HG02763 (cell line): ENCODE data around the gene ARSG.
"Not testable (repeated sequence)": the region's sequence is repeated elsewhere in the genome, so short reads cannot be mapped to it uniquely, and the experiment has no call there.

Source experiments
- ATAC-seq: cut with Tn5 transposase; IDR thresholded peaks from one replicate; pipeline ENCODE4 v1.9.1; 2021; ENCODE audit warnings: mild to moderate bottlenecking, moderate library complexity; ENCODE audit not compliant: unreplicated experiment

The ARSG gene

DNA sequence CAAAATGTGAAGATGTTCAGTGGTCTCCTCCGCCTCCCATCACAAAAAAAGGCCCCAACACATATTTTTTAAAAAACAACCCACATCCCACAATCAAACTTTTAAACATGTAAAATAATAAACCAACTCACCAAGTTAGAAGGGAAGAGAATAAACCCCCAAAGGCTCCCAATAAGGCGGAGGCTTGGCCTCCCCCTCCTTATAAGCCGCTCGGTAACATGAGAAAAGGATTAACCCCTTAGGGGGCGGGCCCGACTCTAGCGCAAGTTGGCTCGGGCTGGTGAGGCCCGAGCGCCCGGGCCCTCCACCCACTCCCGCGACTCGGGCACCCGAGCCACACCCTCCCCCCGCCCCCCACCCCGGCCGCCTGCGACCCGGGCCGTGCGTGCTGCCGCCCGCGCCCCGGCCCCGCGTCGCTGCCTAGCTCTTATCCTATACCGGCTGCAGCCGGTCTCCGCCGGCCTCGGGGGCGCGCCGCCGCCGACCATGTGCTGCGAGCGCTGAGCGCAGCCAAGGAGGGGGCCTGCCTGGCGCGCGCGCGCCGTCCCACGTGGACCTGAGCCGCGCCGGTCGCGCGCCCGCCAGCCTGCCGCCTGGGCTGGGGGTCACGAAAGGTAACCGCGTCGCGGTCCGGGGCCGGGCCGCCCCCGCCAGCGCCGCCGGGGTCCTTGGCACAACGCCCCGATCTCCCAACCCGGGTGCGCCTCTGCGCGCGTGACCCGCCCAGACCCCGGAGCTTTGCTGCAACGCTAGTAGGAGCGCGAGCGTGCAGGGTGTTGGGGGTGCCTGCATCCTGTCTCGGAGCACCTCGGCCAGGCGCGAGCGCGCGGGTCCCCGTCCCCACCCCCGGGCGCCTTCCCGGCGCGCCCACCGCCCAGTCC is at the start of gene ARSG, which contains the start of gene SLC16A6:
TSS of gene ARSG (plus strand) at position 541 of the 881 bp plus-strand sequence. CDS start 15,999 bp downstream, outside the sequence.
TSS of gene SLC16A6 (minus strand) at position 173 of the 881 bp plus-strand sequence. CDS start 12,807 bp downstream, outside the sequence.
- peak; percentile 46 for ATAC-seq

DNA sequence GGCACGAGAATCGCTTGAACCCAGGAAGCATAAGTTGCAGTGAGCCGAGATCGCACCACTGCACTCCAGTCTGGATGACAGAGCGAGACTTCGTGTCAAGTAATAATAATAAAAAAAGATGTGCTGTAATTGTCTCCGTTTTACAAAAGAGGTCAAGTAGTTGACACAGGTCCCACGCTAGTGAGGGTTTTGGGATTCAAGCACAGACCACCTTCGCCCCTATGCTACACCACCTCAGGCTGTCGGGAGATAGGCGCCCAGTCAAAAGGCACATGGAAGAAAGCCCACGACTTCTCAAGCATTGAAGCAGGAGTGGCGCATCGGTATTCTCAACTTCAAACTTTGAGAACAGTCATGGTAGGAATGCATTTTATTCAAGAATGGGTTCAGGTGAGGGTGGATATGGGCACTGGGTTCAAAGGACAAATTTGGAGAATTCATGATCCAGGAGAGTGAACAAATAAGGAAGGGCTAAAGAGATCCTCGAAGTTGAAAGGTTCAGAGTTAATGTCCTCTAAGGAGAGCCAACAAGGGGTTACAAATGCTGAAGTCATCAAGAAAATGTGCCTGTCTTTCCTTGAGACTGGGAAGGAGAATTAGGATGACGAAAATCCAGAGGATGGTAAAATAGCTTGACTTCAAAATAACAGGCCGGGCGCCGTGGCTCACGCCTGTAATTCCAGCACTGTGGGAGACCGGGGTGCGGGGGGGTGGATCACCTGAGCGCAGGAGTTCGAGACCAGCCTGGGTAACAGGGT is 44.8 kb upstream of the ARSG start:
- no peak for ATAC-seq

DNA sequence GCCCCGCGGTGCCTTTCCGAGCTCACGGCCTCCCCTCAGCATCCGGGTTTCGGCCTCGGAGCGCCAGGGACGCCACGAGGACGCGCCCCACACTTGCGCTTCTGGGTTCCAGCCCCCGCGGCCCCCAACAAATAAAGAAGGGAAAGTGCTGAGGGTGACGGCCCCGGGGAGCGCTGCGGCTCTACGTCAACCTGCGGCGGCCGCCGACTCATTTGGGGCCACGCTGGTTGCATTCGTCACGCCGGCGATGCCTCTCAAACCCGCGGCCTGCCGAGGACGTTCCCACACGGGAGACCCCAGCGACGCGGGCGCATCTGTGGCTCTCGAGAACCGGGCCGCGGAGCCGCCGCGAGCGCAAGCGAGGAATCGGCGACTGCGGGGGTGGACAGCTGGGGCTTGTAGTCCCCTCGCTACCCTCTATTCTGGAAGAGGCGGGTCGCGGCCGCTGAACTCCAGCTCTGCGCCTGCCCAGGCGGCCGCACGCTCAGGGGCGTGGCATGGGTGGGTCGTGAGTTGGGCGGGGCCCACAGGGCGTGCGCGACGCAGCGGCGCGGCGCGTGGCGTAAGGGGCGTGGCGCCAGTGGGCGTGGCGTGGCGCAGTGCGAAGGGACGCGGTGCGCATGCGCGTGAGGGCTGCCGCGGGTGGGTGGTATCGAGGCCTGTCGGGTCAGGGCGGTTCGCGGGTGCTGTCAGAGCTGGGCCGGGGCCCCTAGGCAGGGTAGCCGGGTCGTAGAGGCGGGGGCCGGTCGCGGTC is 43.7 kb upstream of the ARSG start, which contains the start of gene AMZ2:
TSS of gene AMZ2 (plus strand) at position 599 of the 754 bp plus-strand sequence. CDS start 2,145 bp downstream, outside the sequence.
- ATAC-seq, result peak; percentile 91

DNA sequence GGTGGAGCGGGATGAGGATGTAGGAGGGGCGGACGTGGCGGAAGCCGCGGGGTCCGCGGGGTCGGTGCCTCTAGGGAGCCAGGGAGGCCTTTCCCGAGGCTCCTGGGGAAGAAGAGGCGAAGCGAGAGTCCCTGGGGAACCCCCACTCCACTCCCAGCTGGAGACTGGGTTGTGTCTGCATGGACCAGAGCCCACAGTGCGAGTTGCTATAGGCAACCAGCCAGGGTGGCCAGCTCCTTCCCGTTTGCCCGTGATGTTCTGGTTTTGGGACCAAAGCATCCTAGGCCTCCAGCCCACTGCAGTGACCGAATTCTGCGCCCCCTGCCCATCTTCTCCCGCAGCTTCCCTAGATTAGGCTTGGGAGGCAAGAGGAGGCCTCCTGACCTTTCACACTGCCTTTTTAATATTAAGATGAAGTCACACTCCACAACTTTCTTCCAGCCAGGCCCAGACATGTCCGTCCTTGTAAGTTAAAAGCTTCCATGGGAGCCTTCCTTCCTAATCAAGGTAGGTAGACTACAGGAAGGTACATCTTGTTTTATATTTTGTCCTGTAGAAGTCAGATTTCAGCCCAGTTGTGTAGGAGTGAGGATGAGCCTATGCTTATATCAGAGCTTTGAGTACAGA is 43.0 kb upstream of the ARSG start:
- ATAC-seq, result peak; percentile 26

DNA sequence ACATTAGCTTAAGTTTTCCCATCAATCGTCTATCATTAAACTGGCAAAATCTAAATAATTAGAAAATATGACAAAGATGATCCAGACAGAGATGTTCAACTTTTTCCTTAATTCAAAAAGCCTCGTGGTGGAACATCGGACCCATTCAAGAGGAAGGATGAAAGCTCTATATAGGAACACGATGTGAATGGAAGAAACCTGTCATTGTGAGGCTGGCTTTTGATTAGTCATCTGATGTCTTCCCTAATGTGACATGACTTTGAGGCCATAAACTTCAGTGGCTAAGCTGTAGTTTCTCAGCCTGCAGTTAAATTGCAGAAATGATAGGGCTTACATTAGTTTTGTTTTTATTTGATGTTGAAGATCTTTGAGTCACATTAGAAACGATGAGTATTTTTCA is 42.4 kb upstream of the ARSG start:
- ATAC-seq, result no peak

- no peak for ATAC-seq
These were observed 41.9 kb upstream of the ARSG start for GRCh38 chr17:68249354-68249765.

DNA sequence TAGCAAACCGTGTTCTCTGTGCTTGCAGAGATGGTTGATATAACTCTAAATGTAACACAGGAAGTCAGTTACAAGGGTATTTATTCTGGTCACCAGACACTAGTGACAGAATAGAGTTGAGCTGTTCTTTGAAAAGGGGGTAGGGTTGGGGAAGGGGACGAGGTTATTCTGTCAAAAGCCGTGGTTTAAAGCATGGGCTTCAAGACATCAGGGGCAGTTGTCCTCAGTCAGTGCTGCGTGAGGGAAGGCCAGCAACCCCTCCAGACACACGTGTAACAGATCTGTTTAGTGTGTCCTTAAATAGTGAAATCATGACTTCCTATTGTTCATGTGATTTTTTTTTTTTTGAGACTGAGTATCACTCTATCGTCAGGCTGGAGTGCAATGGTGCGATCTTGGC is 37.9 kb upstream of the ARSG start:
- not testable (repeated sequence) for ATAC-seq

GRCh38 chr17:68255151-68255550 is 36.1 kb upstream of the ARSG start:
- ATAC-seq, result no peak

- ATAC-seq, result no peak
These were observed 35.4 kb upstream of the ARSG start for GRCh38 chr17:68255731-68256538.

- not testable (repeated sequence) for ATAC-seq
These were observed 34.6 kb upstream of the ARSG start for GRCh38 chr17:68256701-68257100.

DNA sequence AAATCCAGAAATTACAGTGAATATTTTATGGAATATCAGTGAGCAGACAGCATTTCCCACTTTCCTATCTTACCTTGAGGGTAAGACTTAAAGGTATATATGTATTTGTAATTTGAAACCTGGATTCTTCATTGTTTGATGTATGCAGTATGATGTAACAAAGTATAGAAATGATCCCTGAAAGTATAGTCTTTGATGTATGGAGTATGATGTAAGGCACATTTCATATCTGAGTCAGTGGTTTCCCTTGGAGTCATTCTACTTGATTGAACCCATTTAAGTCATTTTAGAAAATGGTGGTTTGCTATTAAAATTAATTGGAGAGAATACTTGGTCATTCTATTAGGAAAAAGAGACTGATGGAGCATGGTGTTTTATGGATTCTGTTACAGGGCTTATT is 33.4 kb upstream of the ARSG start:
- no peak for ATAC-seq

GRCh38 chr17:68258890-68259647 is 32.2 kb upstream of the ARSG start:
- peak; percentile 88 for ATAC-seq

GRCh38 chr17:68259648-68259951 is 31.7 kb upstream of the ARSG start:
- ATAC-seq, result not testable (repeated sequence)

DNA sequence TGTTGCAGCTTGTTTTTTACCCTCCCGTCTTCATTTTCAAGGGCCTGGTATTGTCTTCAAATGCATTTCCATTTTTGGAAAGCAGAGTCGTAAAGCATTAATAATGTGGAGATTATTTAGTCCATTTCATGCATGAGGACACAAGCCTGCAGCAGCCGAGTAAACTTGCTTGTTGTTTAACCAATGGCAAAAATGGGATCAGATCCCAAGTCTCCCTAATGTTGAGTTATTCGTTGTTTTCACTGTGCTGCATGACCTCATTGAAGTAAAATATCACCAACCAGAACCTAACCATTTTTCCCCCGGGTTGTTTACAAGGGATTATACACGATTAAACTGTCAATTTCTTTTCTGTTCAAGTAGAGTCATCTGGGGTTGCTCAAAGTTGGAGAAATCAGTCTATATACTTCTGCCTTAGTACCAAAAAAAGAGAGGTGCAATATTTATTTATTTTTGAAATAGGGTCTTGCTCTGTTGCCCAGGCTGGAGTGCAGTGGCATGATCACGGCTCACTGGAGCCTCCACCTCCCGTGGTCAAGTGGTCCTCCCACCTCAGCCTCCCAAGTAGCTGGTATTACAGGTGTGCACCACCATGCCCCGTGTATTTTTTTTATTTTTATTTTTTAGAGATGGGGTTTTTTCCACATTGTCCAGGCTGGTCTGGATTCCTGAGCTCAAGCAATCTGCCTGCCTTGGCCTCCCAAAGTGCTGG is 31.1 kb upstream of the ARSG start:
- ATAC-seq, result no peak

DNA sequence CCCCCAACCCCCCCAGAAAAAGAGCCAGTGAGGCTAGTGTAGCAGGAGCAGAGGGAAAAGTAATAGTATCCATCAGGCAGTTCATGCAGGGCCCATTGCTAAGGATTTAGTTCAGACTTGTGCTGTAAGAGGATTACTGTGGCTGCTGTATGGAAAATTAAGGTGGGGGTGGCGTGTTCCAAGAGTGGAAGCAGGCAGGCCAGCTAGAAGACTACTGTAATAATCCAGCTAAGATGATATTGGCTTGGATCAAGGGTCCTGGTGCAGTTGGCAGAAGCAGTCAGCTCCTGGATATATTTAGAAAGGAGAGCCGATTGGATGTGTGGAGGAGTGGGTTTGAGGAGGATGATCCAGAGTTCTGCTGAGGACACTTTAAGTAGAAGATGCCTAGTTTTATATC is 28.8 kb upstream of the ARSG start:
- not testable (repeated sequence) for ATAC-seq

DNA sequence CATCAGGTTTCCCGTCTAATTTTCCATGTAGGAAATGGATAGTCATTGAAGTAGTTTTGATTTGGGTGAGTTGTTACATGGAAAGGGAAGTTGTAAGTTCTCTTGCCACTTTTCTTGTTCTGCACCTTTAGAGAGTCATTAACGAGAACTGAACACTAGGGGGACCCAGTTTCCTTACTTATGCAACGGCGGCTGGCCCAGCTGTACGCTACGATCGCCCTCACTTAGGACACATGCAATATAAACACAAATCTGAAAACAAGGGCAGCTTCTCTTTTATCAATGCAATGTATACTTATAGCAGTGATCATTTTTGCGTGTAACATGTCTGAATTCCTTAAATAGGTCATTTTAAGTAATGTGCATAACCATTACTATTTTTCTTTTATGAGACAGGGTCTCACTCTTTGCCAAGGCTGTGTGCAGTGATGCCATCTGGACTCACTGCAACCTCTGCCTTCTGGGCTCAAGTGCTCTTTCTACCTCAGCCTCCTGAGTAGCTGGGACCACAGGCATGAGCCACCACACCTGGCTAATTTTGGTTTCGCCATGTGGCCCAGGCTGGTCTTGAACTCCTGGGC is 28.1 kb upstream of the ARSG start:
- not testable (repeated sequence) for ATAC-seq

DNA sequence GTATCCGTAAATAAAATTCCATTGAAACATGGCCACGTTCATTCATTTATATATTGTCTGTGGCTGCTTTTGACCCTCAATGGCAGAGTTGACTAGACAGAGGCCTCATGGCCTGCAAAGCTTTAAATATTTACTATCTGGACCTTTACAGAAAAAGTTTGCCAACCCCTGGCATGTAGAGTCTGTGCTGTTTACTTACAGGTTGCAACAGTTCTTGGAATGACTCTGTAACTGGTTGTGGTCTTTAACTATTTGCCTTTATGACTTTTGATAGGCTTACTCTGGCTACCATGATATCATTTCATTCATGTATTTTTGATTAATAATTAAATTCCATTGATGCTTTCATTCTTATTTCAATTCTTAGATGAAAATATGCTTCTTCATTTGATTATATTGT is 25.5 kb upstream of the ARSG start:
- ATAC-seq, result not testable (repeated sequence)

- no peak for ATAC-seq
These were observed 17.6 kb upstream of the ARSG start for GRCh38 chr17:68273722-68274121.
